ENCODE data around the gene RALY.
A peak's percentile ranks its signal among the peaks of the same experiment; 100 is the strongest.

The RALY gene

GRCh38 chr20:34108616-34109174 lies 115.0 kb downstream of the RALY start:
- TF ChIP-seq CTCF (IDR thresholded peaks at IDR 0.05; ENCODE audit: low read depth, low read length, poor library complexity, severe bottlenecking) (no peak), EZH2phosphoT487 (IDR thresholded peaks at IDR 0.05; ENCODE audit: borderline replicate concordance, low read length) (no peak)
- H3K27me3 ChIP-seq (ENCODE audit: control insufficient read depth, low read length) = no peaks in the 10 kb centered on the region
- H3K4me2 ChIP-seq (ENCODE audit: low read length) = peak overlapping the region; percentile 86
- peaks cover 83% of the 10 kb centered on the region for H3K36me3 ChIP-seq (ENCODE audit: control insufficient read depth, low read length)
- peak overlapping the region; percentile 94 for H3K4me3 ChIP-seq (ENCODE audit: low read length)
- H3K9me2 ChIP-seq (replicated peaks; ENCODE audit: control insufficient read depth, low read length) = no peaks in the 10 kb centered on the region
- H4K20me1 ChIP-seq (ENCODE audit: control insufficient read depth, insufficient read depth, low read depth, low read length) = peaks cover 54% of the 10 kb centered on the region
- H3K4me1 ChIP-seq (ENCODE audit: control insufficient read depth, low read length) = peaks cover 37% of the 10 kb centered on the region
- no peaks in the 10 kb centered on the region for H3K9me3 ChIP-seq (ENCODE audit: control insufficient read depth, insufficient read depth, low read length)
- 0 out of 2 replicates have a peak, but pooled peaks cover 3% of the 10 kb centered on the region for H3F3A ChIP-seq (ENCODE audit: control insufficient read depth, insufficient read depth)
- peaks cover 84% of the 10 kb centered on the region for H3K79me2 ChIP-seq (ENCODE audit: control insufficient read depth, low read length)
- H3K27ac ChIP-seq (ENCODE audit: low read depth, low read length) = no peak overlapping the region

- Histone ChIP-seq H3K4me3 (ENCODE audit: low read length) (peak overlapping the region; percentile 94), H3K9me2 (replicated peaks; ENCODE audit: control insufficient read depth, low read length) (no peaks in the 10 kb centered on the region), H3K4me1 (ENCODE audit: control insufficient read depth, low read length) (peaks cover 37% of the 10 kb centered on the region), H3K27ac (ENCODE audit: low read depth, low read length) (no peak overlapping the region), H3K79me2 (ENCODE audit: control insufficient read depth, low read length) (peaks cover 76% of the 10 kb centered on the region), H3K4me2 (ENCODE audit: low read length) (peak overlapping the region; percentile 86), H3K9me3 (ENCODE audit: control insufficient read depth, insufficient read depth, low read length) (no peaks in the 10 kb centered on the region), H3K27me3 (ENCODE audit: control insufficient read depth, low read length) (no peaks in the 10 kb centered on the region), H4K20me1 (ENCODE audit: control insufficient read depth, insufficient read depth, low read depth, low read length) (peaks cover 49% of the 10 kb centered on the region), H3F3A (ENCODE audit: control insufficient read depth, insufficient read depth) (0 out of 2 replicates have a peak, but pooled peaks cover 2% of the 10 kb centered on the region), H3K36me3 (ENCODE audit: control insufficient read depth, low read length) (peaks cover 75% of the 10 kb centered on the region)
- TF ChIP-seq EZH2phosphoT487 (IDR thresholded peaks at IDR 0.05; ENCODE audit: borderline replicate concordance, low read length) (no peak), CTCF (IDR thresholded peaks at IDR 0.05; ENCODE audit: low read depth, low read length, poor library complexity, severe bottlenecking) (no peak)
Observed at GRCh38 chr20:34109442-34109841, 115.7 kb downstream of the RALY start.

- Histone ChIP-seq H3K9me2 (replicated peaks; ENCODE audit: control insufficient read depth, low read length) (no peaks in the 10 kb centered on the region), H3K9me3 (ENCODE audit: control insufficient read depth, insufficient read depth, low read length) (no peaks in the 10 kb centered on the region), H3K79me2 (ENCODE audit: control insufficient read depth, low read length) (peaks cover 69% of the 10 kb centered on the region), H3K4me3 (ENCODE audit: low read length) (peak overlapping the region; percentile 94), H3K4me2 (ENCODE audit: low read length) (peak overlapping the region; percentile 86), H3K27me3 (ENCODE audit: control insufficient read depth, low read length) (no peaks in the 10 kb centered on the region), H3K36me3 (ENCODE audit: control insufficient read depth, low read length) (peaks cover 68% of the 10 kb centered on the region), H4K20me1 (ENCODE audit: control insufficient read depth, insufficient read depth, low read depth, low read length) (peaks cover 48% of the 10 kb centered on the region), H3F3A (ENCODE audit: control insufficient read depth, insufficient read depth) (no peaks in the 10 kb centered on the region), H3K27ac (ENCODE audit: low read depth, low read length) (no peak overlapping the region), H3K4me1 (ENCODE audit: control insufficient read depth, low read length) (peaks cover 37% of the 10 kb centered on the region)
- TF ChIP-seq CTCF (IDR thresholded peaks at IDR 0.05; ENCODE audit: low read depth, low read length, poor library complexity, severe bottlenecking) = no peak
- TF ChIP-seq EZH2phosphoT487 (IDR thresholded peaks at IDR 0.05; ENCODE audit: borderline replicate concordance, low read length) = no peak
Observed at GRCh38 chr20:34110025-34110744, 116.5 kb downstream of the RALY start.

Data from DOHH2 (cell line).